OCI-LY7 (cell line): ENCODE results near the gene LRIG3. TPM values are rescaled to one million over a fixed set of nuclear protein-coding genes. Genes with fewer than 3 reads are reported as not detected.

Experiments used
- BruUV-seq: library from RNA; stranded (reverse); fragments of 400-500 nt; replicated peaks from 2 replicates; lab custom pipeline; 2021; lab: Mats Ljungman, UMichigan
- CTCF ChIA-PET: fragments of 300-600 bp; sonication (Branson Sonifier 250); formaldehyde crosslinking; loops from one replicate; lab custom pipeline; 2022; ENCODE audit warnings: antibody characterized with exemption; ENCODE audit not compliant: unreplicated experiment; lab: Charles Lee
- POLR2A ChIA-PET: fragments of 300-600 bp; sonication (Branson Sonifier 250); formaldehyde crosslinking; loops from one replicate; lab custom pipeline; 2022; ENCODE audit warnings: antibody characterized with exemption; lab: Charles Lee
- DNase-seq: peaks from one replicate; pipeline ENCODE4 v3.0.0-alpha.2; 2015; ENCODE audit warnings: low spot score
- H2AFZ ChIP-seq: fragments of 200-600 bp; sonication (generic), shearing (Covaris generic); 2 replicates; pipeline ENCODE4 v1.6.1; 2014; ENCODE audit warnings: mild to moderate bottlenecking, antibody characterized with exemption, low read length, moderate library complexity
- H3K27ac ChIP-seq: fragments of 200-600 bp; sonication (generic); 2 replicates; pipeline ENCODE4 v1.5.1; 2014; ENCODE audit warnings: mixed run types, low read depth, mild to moderate bottlenecking, moderate library complexity, low read length, inconsistent platforms; ENCODE audit not compliant: poor library complexity, severe bottlenecking
- H3K36me3 ChIP-seq: fragments of 200-600 bp; sonication (generic); 2 replicates; pipeline ENCODE4 v1.6.1; 2014; ENCODE audit warnings: mild to moderate bottlenecking, antibody characterized with exemption, low read length, moderate library complexity, mixed read lengths; ENCODE audit not compliant: insufficient read depth
- H3K4me1 ChIP-seq: fragments of 200-600 bp; sonication (generic); 2 replicates; pipeline ENCODE4 v1.5.1; 2014; ENCODE audit warnings: mild to moderate bottlenecking, low read length; ENCODE audit not compliant: insufficient read depth, poor library complexity, severe bottlenecking
- H3K4me2 ChIP-seq: fragments of 200-600 bp; sonication (generic); 2 replicates; pipeline ENCODE4 v1.6.1; 2014; ENCODE audit warnings: mild to moderate bottlenecking, low read length
- H3K4me3 ChIP-seq: fragments of 200-600 bp; sonication (generic); 2 replicates; pipeline ENCODE4 v1.5.1; 2014; ENCODE audit warnings: mild to moderate bottlenecking, low read depth, low read length; ENCODE audit not compliant: poor library complexity, severe bottlenecking
- H3K79me2 ChIP-seq: fragments of 200-600 bp; sonication (generic); 2 replicates; pipeline ENCODE4 v1.6.1; 2016; ENCODE audit warnings: low read depth, mild to moderate bottlenecking, low read length, moderate library complexity, mixed read lengths; ENCODE audit not compliant: insufficient read depth
- H3K9me2 ChIP-seq: fragments of 200-600 bp; sonication (generic); 2 replicates; pipeline ENCODE4 v1.6.1; 2016; ENCODE audit warnings: mild to moderate bottlenecking, low read length, mixed read lengths; ENCODE audit not compliant: insufficient read depth
- H3K9me3 ChIP-seq: fragments of 200-600 bp; sonication (generic); 2 replicates; pipeline ENCODE4 v1.6.1; 2014; ENCODE audit warnings: mild to moderate bottlenecking, mixed run types, low read length, mixed read lengths
- H4K20me1 ChIP-seq: fragments of 200-600 bp; sonication (generic); 2 replicates; pipeline ENCODE4 v1.6.1; 2014; ENCODE audit warnings: mild to moderate bottlenecking, antibody characterized with exemption, low read length, moderate library complexity, mixed read lengths; ENCODE audit not compliant: insufficient read depth
- CTCF ChIP-seq: fragments of 200-600 bp; sonication (generic); conservative IDR thresholded peaks from 2 replicates; pipeline ENCODE4 v1.5.1; 2014; ENCODE audit warnings: mild to moderate bottlenecking, antibody characterized with exemption, low read length, moderate library complexity, mixed read lengths
- EZH2phosphoT487 ChIP-seq: fragments of 200-600 bp; sonication (generic); IDR thresholded peaks from 2 replicates; pipeline ENCODE4 v1.6.1; 2018; ENCODE audit warnings: low read depth, borderline replicate concordance, mild to moderate bottlenecking, mixed run types, antibody characterized with exemption, low read length, moderate library complexity, mixed read lengths
- intact Hi-C: fragments of 100-400 bp; cut with micrococcal nuclease; formaldehyde crosslinking; loops from one replicate; pipeline ENCODE4 v1.10.0; 2022; ENCODE audit not compliant: unreplicated experiment
- total RNA-seq, 2 experiments: library from RNA; depleted of rRNA in 1 of 2; stranded (reverse); fragments of >200 nt in 1 of 2; shearing (Covaris generic) in 1 of 2; gene quantifications; 2 replicates each; pipeline ENCODE4 v1.2.3, GENCODE V29; 2014 to 2022

The LRIG3 gene
- total RNA-seq, 2 experiments from 2014 or later, result not detected

GRCh38 chr12:58943079-58943478 is 22.8 kb upstream of the LRIG3 start:
- Histone ChIP-seq H3K36me3 (no peaks in the 10 kb centered on the region), H3K9me2 (no peaks in the 10 kb centered on the region), H3K4me1 (no peaks in the 10 kb centered on the region), H3K4me2 (no peak overlapping the region), H3K27ac (no peak overlapping the region), H3K79me2 (no peaks in the 10 kb centered on the region), H4K20me1 (no peaks in the 10 kb centered on the region), H3K4me3 (no peak overlapping the region), H2AFZ (no peak overlapping the region), H3K9me3 (no peaks in the 10 kb centered on the region)
- ChIA-PET CTCF (no interaction called here), POLR2A (no interaction called here)
- no peak for TF ChIP-seq EZH2phosphoT487
- no peak for TF ChIP-seq CTCF
- intact Hi-C loops, result no loop called here
- no TSS peak for BruUV-seq
- no peak for DNase-seq

GRCh38 chr12:58942345-58942744 is 22.0 kb upstream of the LRIG3 start:
- H3K36me3 ChIP-seq, result no peaks in the 10 kb centered on the region
- POLR2A ChIA-PET, result interaction anchor here (0.7 kb wide), 1 partner anchor 66 kb away, joined by 3 read pairs; no protein-coding TSS in a partner anchor
- H3K9me3 ChIP-seq, result no peaks in the 10 kb centered on the region
- DNase-seq, result no peak
- no peak overlapping the region for H3K4me2 ChIP-seq
- TF ChIP-seq CTCF, result no peak
- no peak for TF ChIP-seq EZH2phosphoT487
- no peak overlapping the region for H2AFZ ChIP-seq
- CTCF ChIA-PET, result interaction anchor here (0.7 kb wide), 1 partner anchor 9 kb away, joined by 3 read pairs; no protein-coding TSS in a partner anchor
- H3K27ac ChIP-seq, result no peak overlapping the region
- H3K4me1 ChIP-seq, result no peaks in the 10 kb centered on the region
- intact Hi-C loops, result no loop called here
- H3K79me2 ChIP-seq, result no peaks in the 10 kb centered on the region
- no peaks in the 10 kb centered on the region for H4K20me1 ChIP-seq
- no peaks in the 10 kb centered on the region for H3K9me2 ChIP-seq
- no peak overlapping the region for H3K4me3 ChIP-seq
- no TSS peak for BruUV-seq

- Histone ChIP-seq H4K20me1 (no peaks in the 10 kb centered on the region), H2AFZ (no peak overlapping the region), H3K4me3 (no peak overlapping the region), H3K36me3 (no peaks in the 10 kb centered on the region), H3K9me2 (no peaks in the 10 kb centered on the region), H3K79me2 (no peaks in the 10 kb centered on the region), H3K27ac (no peak overlapping the region), H3K4me1 (no peaks in the 10 kb centered on the region), H3K4me2 (no peak overlapping the region), H3K9me3 (no peaks in the 10 kb centered on the region)
- BruUV-seq, result no TSS peak
- no peak for DNase-seq
- ChIA-PET CTCF (no interaction called here), POLR2A (no interaction called here)
- no peak for TF ChIP-seq CTCF
- no peak for TF ChIP-seq EZH2phosphoT487
- intact Hi-C loops, result no loop called here
Observed at GRCh38 chr12:58939399-58940100, 19.2 kb upstream of the LRIG3 start.
